AG10803 (cell line): ENCODE measurements around the gene TSPEAR.

ENCODE experiments used
- DNase-seq: peaks from one replicate; pipeline ENCODE4 v3.0.0; 2010; ENCODE audit warnings: low read depth
- H3K4me3 ChIP-seq: 2 replicates; pipeline ENCODE4 v1.5.1; 2011; ENCODE audit warnings: mild to moderate bottlenecking, low read length, control low read depth
- CTCF ChIP-seq: conservative IDR thresholded peaks from 2 replicates; pipeline ENCODE4 v1.5.1; 2011; ENCODE audit warnings: mild to moderate bottlenecking, low read length, control low read depth, inconsistent platforms

The TSPEAR gene

GRCh38 chr21:44530903-44531605 is 180.3 kb downstream of the TSPEAR start:
- no peak for DNase-seq
- H3K4me3 ChIP-seq: no peak overlapping the region
- no peak for TF ChIP-seq CTCF

- no peak for DNase-seq
- no peak for TF ChIP-seq CTCF
- H3K4me3 ChIP-seq: no peak overlapping the region
Measured at GRCh38 chr21:44530221-44530902, 181.0 kb downstream of the TSPEAR start.

- TF ChIP-seq CTCF: no peak
- DNase-seq: no peak
- no peak overlapping the region for H3K4me3 ChIP-seq
Measured at GRCh38 chr21:44529503-44530125, 181.8 kb downstream of the TSPEAR start.

- no peak overlapping the region for H3K4me3 ChIP-seq
- DNase-seq: no peak
- no peak for TF ChIP-seq CTCF
Measured at GRCh38 chr21:44529011-44529421, 182.4 kb downstream of the TSPEAR start.

GRCh38 chr21:44528634-44528995 is 182.8 kb downstream of the TSPEAR start:
- H3K4me3 ChIP-seq: no peak overlapping the region
- no peak for DNase-seq
- no peak for TF ChIP-seq CTCF

GRCh38 chr21:44527983-44528633 is 183.3 kb downstream of the TSPEAR start:
- TF ChIP-seq CTCF: no peak
- no peak overlapping the region for H3K4me3 ChIP-seq
- DNase-seq: no peak
